ENCODE measurements around the gene HDC.
A peak's percentile ranks its signal among the peaks of the same experiment; 100 is the strongest.

The HDC gene

DNA sequence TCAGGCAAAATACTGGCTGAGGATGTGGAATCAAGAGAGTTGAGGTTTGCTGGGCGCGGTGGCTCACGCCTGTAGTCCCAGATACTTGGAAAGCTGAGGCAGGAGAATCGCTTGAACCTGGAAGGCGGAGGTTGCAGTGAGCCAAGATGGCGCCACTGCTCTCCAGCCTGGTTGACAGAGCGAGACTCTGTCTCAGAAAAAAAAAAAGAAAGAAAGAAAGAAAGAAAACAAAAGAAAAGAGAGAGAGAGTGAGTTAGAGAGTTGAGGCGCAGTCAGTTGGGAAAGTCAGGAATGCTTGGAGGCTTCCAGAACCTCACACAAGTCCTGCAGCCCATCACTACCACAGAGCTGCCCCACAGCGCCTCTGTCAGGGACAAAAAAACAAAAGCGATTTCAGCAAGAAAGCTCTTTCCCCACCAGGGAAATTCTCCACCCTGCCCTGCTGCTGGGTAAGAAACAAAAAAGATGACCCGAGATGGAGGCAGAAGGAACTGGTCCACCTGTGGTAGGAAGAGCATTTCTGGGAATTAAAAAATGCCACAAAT, 13.8 kb downstream of the HDC start:
- DNase-seq, result no peak

GRCh38 chr15:50250760-50251394, 14.6 kb downstream of the HDC start:
- no peak for DNase-seq

DNA sequence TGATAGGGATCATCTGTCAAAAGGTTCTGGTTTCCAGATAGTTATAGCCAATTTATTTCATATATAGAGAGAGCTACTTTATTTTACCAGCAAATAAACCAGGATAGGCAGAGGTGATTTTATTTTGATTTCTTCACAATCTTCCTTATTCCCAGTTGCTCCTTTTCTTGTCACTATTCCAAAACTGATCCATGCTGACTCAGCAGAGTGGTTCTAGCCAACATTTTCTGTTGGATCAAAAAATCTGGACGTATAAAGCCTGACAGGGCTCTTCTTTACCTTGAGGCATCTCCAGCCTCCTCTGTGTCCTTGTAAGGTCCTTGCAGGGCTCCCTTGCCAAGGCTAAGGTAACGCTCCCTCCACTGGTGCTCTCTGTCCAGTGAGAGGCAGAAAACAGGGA, 15.8 kb downstream of the HDC start:
- DNase-seq, result no peak

GRCh38 chr15:50248994-50249582, 16.4 kb downstream of the HDC start:
- no peak for DNase-seq

GRCh38 chr15:50247819-50248655, 17.5 kb downstream of the HDC start:
- peak in 1 of 3 experiments; percentile 3 for DNase-seq

DNA sequence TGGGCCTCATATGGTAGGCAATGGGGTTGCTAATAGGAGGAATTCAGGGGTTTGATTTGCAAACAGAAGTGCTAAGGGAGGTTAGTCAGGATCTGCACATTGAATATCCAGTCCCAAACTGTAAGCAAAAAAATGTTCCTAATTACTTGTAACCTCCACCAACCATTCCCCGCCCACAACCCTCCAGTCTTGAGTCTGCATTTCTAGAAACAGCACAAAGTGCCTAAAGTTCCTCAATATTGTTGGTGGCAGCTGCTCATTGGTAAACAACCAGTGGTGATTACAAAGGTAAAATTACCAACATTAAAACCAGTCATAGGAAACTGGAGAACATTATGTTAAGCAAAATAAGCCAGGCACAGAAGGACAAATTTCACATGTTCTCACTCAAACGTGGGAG, 18.9 kb downstream of the HDC start:
- DNase-seq, result no peak

DNA sequence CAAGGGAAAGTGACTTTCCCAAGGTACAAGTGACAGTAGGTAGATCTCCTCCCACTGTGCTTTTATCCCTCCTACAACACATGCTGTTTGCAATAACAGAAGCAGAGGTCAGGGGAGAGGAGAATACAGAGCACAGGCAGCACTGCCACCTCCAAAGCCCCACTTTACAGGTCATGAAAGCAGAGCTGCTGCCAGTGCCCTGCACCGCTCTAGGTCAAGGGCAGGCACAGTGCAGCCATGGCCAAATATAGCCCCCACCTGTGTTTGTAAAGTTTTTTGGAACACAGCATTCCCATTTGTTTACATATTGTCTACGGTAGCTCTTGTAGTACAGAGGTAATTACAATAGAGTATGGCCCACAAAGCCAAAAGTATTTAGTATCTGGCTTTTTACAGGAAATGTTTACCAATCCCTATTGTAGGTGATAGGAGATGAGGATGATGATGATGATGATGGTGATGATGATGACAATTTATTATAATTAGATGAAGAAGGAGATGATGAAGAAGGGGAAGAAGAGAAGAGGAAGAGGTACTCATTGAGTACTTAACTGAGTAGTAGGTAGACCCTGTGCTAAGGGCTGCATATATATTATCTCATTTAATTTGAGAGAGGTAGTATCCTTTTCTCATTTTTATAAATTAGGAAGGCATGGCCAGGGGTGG, 20.4 kb downstream of the HDC start:
- no peak for DNase-seq

DNA sequence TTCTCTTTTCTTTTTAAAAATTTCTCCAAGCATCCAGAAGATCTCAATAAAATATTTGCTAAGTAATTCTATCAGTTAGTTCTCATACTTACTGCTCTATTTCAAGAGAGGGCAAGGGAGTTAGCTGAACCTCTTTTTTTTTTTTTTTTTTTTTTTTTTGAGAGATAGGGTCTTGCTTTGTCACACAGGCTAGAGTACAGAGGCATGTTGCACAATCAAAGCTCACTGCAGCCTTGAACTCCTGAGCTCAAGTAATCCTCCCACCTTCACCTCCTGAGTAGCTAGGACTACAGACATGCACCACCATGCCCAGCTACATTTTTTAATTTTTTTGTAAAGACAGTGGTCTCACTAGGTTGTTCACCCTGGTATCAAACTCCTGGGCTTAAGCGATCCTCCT, 21.4 kb downstream of the HDC start:
- DNase-seq, result no peak

DNA sequence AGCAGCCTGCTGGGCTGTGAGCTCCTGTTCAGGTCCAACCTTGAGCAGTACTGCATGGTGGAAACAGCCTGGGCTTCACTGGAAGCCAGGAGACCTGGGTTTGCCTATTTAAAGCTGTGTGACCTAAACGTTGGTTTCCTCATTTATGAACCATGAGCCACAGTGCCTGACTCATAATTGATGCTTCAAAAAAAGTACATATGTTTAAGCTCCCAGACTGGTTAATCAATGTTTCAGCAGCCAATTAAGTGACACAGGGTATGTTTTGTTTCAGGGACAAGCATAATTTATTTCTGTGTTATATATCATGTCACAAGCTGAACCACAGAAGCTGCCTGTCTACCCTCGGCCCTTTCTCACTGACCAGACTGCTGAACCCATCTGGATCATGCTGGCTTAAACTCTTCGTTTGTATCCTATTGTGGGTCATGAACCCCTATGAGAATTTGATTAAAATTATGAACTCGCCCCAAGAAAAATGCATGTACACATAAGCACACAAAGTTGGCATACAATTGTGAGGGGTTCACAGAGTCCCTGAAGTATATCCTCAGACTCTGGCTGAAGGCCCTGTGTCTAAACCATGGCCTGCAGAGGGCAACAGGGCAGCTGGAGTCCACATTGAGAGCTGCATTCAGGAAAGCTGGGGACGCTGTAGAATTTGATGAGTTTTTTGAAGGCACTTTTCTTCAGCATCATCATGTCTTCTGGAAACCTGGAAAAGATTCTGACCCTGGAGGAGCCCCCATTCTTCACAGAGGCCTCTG, 23.7 kb downstream of the HDC start:
- peak in 1 of 3 experiments; percentile 35 for DNase-seq

- no peak for DNase-seq
Observed at GRCh38 chr15:50238255-50238654, 27.3 kb downstream of the HDC start.

DNA sequence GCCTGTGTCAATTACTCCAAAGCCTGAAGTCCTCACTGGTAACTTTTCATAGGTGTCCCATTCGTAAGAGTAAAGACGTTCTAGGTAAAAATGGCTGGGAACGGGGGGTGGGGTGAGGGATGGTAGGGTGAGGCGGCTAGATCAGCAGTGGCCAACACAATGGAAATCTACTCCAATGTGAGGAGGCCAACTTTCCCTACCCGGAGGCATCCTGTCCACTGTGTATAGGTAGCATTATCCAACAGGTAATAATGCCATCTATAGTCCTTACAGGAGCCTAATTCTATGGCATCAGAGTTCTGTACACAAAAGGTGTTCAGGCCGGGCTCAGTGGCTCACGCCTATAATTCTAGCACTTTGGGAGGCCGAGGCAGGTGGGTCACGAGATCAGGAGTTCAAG, 29.1 kb downstream of the HDC start:
- no peak for DNase-seq

- no peak for DNase-seq
Observed at GRCh38 chr15:50235794-50236193, 29.7 kb downstream of the HDC start.

- DNase-seq, result no peak
Observed at GRCh38 chr15:50234764-50235163, 30.8 kb downstream of the HDC start.

GRCh38 chr15:50233192-50233736, 32.3 kb downstream of the HDC start:
- DNase-seq, result no peak

DNA sequence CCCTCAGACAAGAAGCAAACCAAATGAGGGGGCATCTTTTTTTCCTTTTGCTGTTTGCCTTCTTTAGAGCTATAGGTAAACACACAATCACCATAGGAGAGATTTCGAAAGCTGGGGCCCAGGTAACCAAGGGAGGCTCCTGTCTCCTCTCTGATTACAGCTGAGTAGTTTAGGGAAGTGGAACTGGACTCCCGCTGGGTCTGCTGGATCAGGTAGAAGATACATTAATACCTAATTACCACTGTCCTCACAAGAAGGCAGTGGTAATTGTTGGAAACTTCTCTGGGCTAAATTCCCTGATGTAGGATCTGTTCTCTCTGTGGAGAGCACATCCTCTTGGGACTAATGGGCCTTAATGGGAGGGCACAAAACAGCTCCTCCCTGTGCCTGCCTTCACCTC, 32.7 kb downstream of the HDC start:
- peak in 2 of 3 experiments; percentile 5 to 28 for DNase-seq

- DNase-seq, result no peak
Observed at GRCh38 chr15:50231761-50232160, 33.8 kb downstream of the HDC start.

GRCh38 chr15:50229336-50229735, 36.2 kb downstream of the HDC start:
- DNase-seq, result peak in 1 of 3 experiments; percentile 33

DNA sequence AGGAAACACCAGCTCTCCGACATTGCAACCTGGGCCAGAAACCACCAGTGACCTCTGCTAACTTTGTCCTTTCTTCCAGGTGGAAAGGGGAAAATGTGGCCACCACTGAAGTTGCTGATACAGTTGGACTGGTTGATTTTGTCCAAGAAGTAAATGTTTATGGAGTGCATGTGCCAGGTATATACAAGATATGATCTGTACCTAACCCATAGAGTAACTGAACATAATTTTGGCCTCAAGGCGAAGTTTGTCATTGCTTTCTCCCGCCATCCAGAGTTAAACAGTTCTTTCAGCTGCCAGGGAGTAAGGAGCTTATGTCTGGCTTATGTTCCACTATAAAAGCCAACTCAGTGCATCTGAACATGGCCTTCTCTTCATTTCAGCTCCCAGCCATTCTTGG, 36.7 kb downstream of the HDC start:
- no peak for DNase-seq

GRCh38 chr15:50227076-50227475, 38.5 kb downstream of the HDC start:
- no peak for DNase-seq

DNA sequence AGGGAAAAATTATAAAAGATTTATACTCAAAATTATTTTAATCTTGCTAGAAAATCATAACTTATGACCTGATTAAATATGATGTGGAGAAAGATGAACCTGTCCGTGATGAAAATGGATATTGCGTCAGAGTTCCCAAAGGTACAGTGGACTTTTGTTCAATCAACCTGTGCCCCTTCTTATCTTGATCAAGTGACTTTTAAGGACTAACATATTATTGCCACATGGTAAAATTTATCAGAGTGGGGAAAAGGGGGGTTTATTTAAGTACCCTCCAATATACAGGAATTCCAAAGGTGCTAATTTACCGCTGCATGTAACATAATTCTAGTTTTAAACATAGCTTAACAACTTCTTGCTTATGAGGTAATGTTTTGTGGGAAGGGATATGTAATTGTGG, 39.6 kb downstream of the HDC start:
- no peak for DNase-seq

DNA sequence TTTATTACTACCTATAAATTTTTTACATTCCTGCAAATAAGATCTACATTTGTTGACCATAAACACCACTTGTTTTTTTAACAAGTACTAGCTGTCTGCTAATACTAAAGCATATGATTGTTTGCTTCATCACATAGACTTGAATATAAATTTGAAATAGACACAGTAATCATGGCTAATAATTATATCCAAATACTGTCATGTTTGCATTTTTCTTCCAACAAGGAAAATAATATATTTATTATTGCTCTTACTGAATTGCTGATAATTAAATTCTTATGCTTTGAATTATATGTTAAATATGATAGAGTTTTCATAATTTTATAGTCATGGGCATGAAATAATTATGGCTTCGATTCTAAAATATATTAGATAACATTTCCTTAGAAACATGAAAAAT, 40.5 kb downstream of the HDC start:
- DNase-seq, result no peak

- no peak for DNase-seq
Observed at GRCh38 chr15:50224606-50225005, 40.9 kb downstream of the HDC start.

Measured in NCI-H1417 (cell line).